ENCODE measurements around the gene TNK2. TPM values are rescaled to one million over a fixed set of nuclear protein-coding genes. Genes with fewer than 3 reads are reported as not detected.

The TNK2 gene
- total and polyA plus RNA-seq, 2 of the 13 experiments (the other 11 are each of a cell fraction or from before 2014, with no cell fraction given) = 4.6 to 5.8 TPM

DNA sequence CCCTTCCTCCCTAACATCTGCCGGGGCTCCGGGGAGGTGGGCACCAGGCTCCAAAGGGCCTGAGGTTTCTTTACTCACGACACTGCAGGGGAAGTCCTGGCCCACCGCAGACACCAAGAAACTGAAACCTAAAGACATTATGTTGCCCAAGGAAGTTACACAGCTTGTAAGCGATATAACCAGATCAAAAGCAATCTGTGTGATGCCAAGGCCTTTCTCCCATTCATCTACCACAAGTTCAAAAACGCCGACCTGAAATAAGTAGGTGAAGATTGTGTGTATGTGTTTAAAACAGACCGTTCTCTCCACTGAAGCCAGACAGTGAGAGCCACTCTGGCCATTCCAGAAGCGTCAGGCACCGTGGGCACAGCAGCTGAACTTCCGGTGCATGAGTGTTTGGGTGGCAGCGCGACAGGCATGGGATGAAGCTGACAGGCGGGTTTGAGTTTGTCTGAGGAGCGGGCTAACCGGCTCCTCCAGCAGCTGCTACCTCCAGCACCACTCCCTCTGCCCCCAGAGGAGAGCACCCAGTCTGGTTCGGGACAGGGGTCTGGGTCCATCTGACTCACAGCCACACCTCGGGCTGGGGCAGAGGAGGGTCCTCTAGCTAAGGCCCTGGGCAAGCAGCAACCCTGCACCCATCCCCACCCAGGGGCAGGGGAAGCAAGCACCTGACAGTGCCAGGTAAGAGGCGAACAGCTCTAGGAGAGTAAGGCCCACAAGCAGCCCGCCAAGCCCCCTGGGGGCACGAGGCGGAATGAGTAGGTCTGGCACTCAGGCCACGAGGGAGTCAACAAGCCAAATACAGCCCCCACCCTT lies 1.3 kb downstream of the TNK2 start:
- no peaks in the 10 kb centered on the region for H3K9me3 ChIP-seq (ENCODE audit: low read length)
- H3K9ac ChIP-seq (ENCODE audit: insufficient read depth, low read depth, low read length) = no peak overlapping the region
- no peak for ATAC-seq
- H3K36me3 ChIP-seq (replicated peaks in 1 of 2; ENCODE audit: control insufficient read depth in 1 of 2, insufficient read depth in 2 of 2, low read length in 2 of 2) = no peaks in the 10 kb centered on the region
- H3K79me2 ChIP-seq (ENCODE audit: insufficient read depth, low read length) = peaks cover 2% of the 10 kb centered on the region
- DNase-seq (ENCODE audit: low spot score) = no peak
- no peak overlapping the region for H2AFZ ChIP-seq (ENCODE audit: low read length)
- peaks cover 0 to 7% of the 10 kb centered on the region in 2 experiments; a peak in 2 of 5 replicates for H3K27me3 ChIP-seq (ENCODE audit: control insufficient read depth in 1 of 2, insufficient read depth in 2 of 2, low read length in 2 of 2)
- ChIA-PET POLR2A (interaction anchor here (1.4 kb wide), 1 partner anchor 13 kb away, joined by 6 read pairs; no protein-coding TSS in a partner anchor), CTCF (ENCODE audit: low intra/inter-chr PET ratio, low total read pairs) (no interaction called here)
- TF ChIP-seq ZBTB33 (CRISPR knock-in tag; IDR thresholded peaks at IDR 0.05) (peak; percentile 40; the same call in 1 of the 2 replicates), USF2 (IDR thresholded peaks at IDR 0.05; ENCODE audit: low read depth, low read length) (no peak), USF2 (CRISPR knock-in tag; IDR thresholded peaks at IDR 0.05; ENCODE audit: borderline replicate concordance) (no peak), ZBTB38 (CRISPR knock-in tag; IDR thresholded peaks at IDR 0.05) (0 out of 2 replicates have a peak, but pooled peaks have one; percentile 33), ZNF616 (CRISPR knock-in tag; IDR thresholded peaks at IDR 0.05; ENCODE audit: low read depth) (no peak), ZFP91 (CRISPR knock-in tag; IDR thresholded peaks at IDR 0.05; ENCODE audit: borderline replicate concordance) (peak; percentile 5; the same call in 1 of the 2 replicates), POLR2AphosphoS5 (IDR thresholded peaks at IDR 0.05; ENCODE audit: low read depth, low read length) (no peak)
- TF ChIP-seq, protein P1, sequence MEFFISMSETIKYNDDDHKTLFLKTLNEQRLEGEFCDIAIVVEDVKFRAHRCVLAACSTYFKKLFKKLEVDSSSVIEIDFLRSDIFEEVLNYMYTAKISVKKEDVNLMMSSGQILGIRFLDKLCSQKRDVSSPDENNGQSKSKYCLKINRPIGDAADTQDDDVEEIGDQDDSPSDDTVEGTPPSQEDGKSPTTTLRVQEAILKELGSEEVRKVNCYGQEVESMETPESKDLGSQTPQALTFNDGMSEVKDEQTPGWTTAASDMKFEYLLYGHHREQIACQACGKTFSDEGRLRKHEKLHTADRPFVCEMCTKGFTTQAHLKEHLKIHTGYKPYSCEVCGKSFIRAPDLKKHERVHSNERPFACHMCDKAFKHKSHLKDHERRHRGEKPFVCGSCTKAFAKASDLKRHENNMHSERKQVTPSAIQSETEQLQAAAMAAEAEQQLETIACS (CRISPR knock-in tag; IDR thresholded peaks at IDR 0.05) = no peak
- no peaks in the 10 kb centered on the region; the same call in 1 of the 2 replicates for H4K20me1 ChIP-seq (ENCODE audit: insufficient read depth, low read length)
- H3K4me2 ChIP-seq (ENCODE audit: low read depth, low read length) = peak overlapping the region; percentile 100
- no peak for FAIRE-seq
- H3K27ac ChIP-seq (ENCODE audit: extremely low read length, insufficient read depth, low read length) = no peak overlapping the region
- WGBS (ENCODE audit: low lambda C conversion rate) = 84% methylated on average over 18 of the region's 23 CpGs
- H3K4me1 ChIP-seq (ENCODE audit: insufficient read depth, low read length) = peaks cover 72% of the 10 kb centered on the region
- in situ Hi-C loops (cut with HindIII; ENCODE audit: extremely low pct_ligation_motif_present, low pct_unique_long_range_greater_than_20kb) = no loop called here
- peak overlapping the region in 1 of 3 experiments; percentile 78; a peak in 1 of 6 replicates for H3K4me3 ChIP-seq (replicated peaks in 1 of 3; ENCODE audit: insufficient read depth in 1 of 3, low read depth in 2 of 3, low read length in 3 of 3)
- BruUV-seq (replicated peaks) = no TSS peak
- intact Hi-C loops (cut with micrococcal nuclease; ENCODE audit: unreplicated experiment) = no loop called here
